Ovary (tissue), 9 donors: Measurements from ENCODE around the gene ESRRG. TPM values are rescaled to one million over a fixed set of nuclear protein-coding genes. Genes with fewer than 3 reads are reported as not detected.

Source experiments
- DNase-seq, 5 donors: peaks; one replicate each; pipeline ENCODE4 v3.0.0-alpha.2; 2019 to 2020
- H3K27ac ChIP-seq, 2 donors: fragments of 200-600 bp; one replicate each; pipeline versions ENCODE4 v1.5.1 to v1.8.0; 2019 to 2022
- H3K27me3 ChIP-seq: fragments of 200-600 bp; one replicate; pipeline ENCODE4 v1.8.0; 2022
- H3K36me3 ChIP-seq: fragments of 200-600 bp; sonication (generic); one replicate; pipeline ENCODE4 v1.5.1; 2019
- H3K4me1 ChIP-seq: one replicate; pipeline ENCODE4 v1.8.1; 2013; ENCODE audit warnings: mild to moderate bottlenecking, moderate library complexity; ENCODE audit not compliant: insufficient read depth
- H3K4me3 ChIP-seq: fragments of 200-600 bp; sonication (generic); one replicate; pipeline ENCODE4 v1.5.1; 2017
- H3K9me3 ChIP-seq, 2 donors: fragments of 200-600 bp in 1 of 2; sonication (generic) in 1 of 2; one replicate each; pipeline versions ENCODE4 v1.5.1 to v1.8.1; 2013 to 2019; ENCODE audit warnings: mild to moderate bottlenecking in 1 of 2, moderate library complexity in 1 of 2
- CTCF ChIP-seq, 3 donors: fragments of 450-650 bp in 2 of 3; fragments of 200-600 bp in 1 of 3; IDR thresholded peaks; one replicate each; pipeline versions ENCODE4 v1.5.1 to v1.8.0; 2016 to 2022; ENCODE audit warnings: antibody characterized with exemption in 3 of 3, mild to moderate bottlenecking in 1 of 3
- EP300 ChIP-seq: sonication (generic); formaldehyde crosslinking; IDR thresholded peaks from one replicate; pipeline ENCODE4 v1.6.1; 2017; ENCODE audit warnings: antibody characterized with exemption
- POLR2A ChIP-seq: fragments of 450-650 bp; IDR thresholded peaks from one replicate; pipeline ENCODE4 v1.6.1; 2017; ENCODE audit warnings: antibody characterized with exemption, mild to moderate bottlenecking, moderate library complexity
- WGBS, 3 donors: extraction: QIAGEN DNeasy Blood & Tissue Kit in 1 of 3; methylation state at CpG; one replicate each; pipeline versions ENCODE4 v1.1.5 to v1.1.7; 2013 to 2017; 5-methylcytosine and 5-hydroxymethylcytosine counted together
- intact Hi-C, 4 donors: fragments of 100-400 bp; cut with DNase I; formaldehyde crosslinking; loops; one replicate each; pipeline versions ENCODE4 v1.11.0 to v1.15.1; 2022 to 2023
- polyA plus RNA-seq, 2 donors: library from polyadenylated mRNA; stranded (reverse); fragments of 200-250 nt in 1 of 2; fragments of 350-450 nt in 1 of 2; fragmentation: Illumina TruSeq in 1 of 2; extraction: RNeasy Lipid Tissue Mini Kit (QIAGEN cat#74804) in 1 of 2; gene quantifications; one replicate each; pipeline ENCODE4 v1.2.3, GENCODE V29; 2013 to 2014
- total RNA-seq, 7 donors: library from RNA; depleted of rRNA in 2 of 7; stranded (reverse); fragments of >200 nt in 2 of 7; fragmentation: NEBNext Ultra II Directional in 3 of 7; extraction: Animal tissue kit (Norgen Biotek cat#: 25700) in 3 of 7; gene quantifications; one replicate each; pipeline versions ENCODE4 v1.1.0 to v1.2.4, GENCODE V29; 2016 to 2023
- donor health status: DM: no; HTN: no; CAD: no; lungs with moderate emphysema.
- donor health status: DM: no; HTN: no; CAD: no.
- donor health status: Bipolar disorder and iron deficiency.
- donor health status: DM: yes; HTN: yes; CAD: no.
- donor health status: DM: no; HTN: no; CAD: no.
- donor health status: DM: yes; HTN: yes; CAD: no.

ESRRG gene
- total and polyA plus RNA-seq, 9 donors = 0.07 to 3.2 (median 1.2) TPM

GRCh38 chr1:216535751-216536150 is 187.5 kb downstream of the ESRRG start:
- 80 to 85% (median 82%) methylated on average over 2 of the region's 2 CpGs for WGBS, 3 donors

GRCh38 chr1:216535059-216535458 is 188.2 kb downstream of the ESRRG start:
- intact Hi-C loops = no loop called here
- no peak for DNase-seq
- Histone ChIP-seq H3K27ac (no peak overlapping the region), H3K4me3 (no peak overlapping the region), H3K36me3 (no peaks in the 10 kb centered on the region), H3K4me1 (no peaks in the 10 kb centered on the region), H3K9me3 (no peaks in the 10 kb centered on the region), H3K27me3 (no peaks in the 10 kb centered on the region)
- 48 to 71% (median 59%) methylated on average over 1 of the region's 1 CpG for WGBS, 3 donors
- TF ChIP-seq EP300 (no peak), POLR2A (no peak), CTCF (IDR thresholded peaks at IDR 0.05) (no peak)

More at GRCh38 chr1:216535751-216536150, 187.5 kb downstream of the ESRRG start:
- no peak overlapping the region for H3K4me3 ChIP-seq
- H3K36me3 ChIP-seq = no peaks in the 10 kb centered on the region
- H3K9me3 ChIP-seq = no peaks in the 10 kb centered on the region
- H3K27me3 ChIP-seq = no peaks in the 10 kb centered on the region
- no peak overlapping the region for H3K27ac ChIP-seq
- H3K4me1 ChIP-seq = no peaks in the 10 kb centered on the region
- intact Hi-C loops = no loop called here
- no peak for DNase-seq
- no peak for TF ChIP-seq CTCF (IDR thresholded peaks at IDR 0.05)
- no peak for TF ChIP-seq EP300
- TF ChIP-seq POLR2A = no peak

- no peaks in the 10 kb centered on the region for H3K27me3 ChIP-seq
- no peaks in the 10 kb centered on the region for H3K36me3 ChIP-seq
- DNase-seq = no peak
- TF ChIP-seq POLR2A = no peak
- no peak for TF ChIP-seq EP300
- TF ChIP-seq CTCF (IDR thresholded peaks at IDR 0.05) = no peak
- WGBS, 3 donors = 82 to 83% (median 83%) methylated on average over 4 of the region's 4 CpGs
- no peak overlapping the region for H3K4me3 ChIP-seq
- intact Hi-C loops = no loop called here
- no peaks in the 10 kb centered on the region for H3K9me3 ChIP-seq
- H3K4me1 ChIP-seq = no peaks in the 10 kb centered on the region
- H3K27ac ChIP-seq = no peak overlapping the region
Measured at GRCh38 chr1:216533776-216534175, 189.5 kb downstream of the ESRRG start.

- Histone ChIP-seq H3K4me1 (no peaks in the 10 kb centered on the region), H3K9me3 (no peaks in the 10 kb centered on the region), H3K36me3 (no peaks in the 10 kb centered on the region), H3K27ac (no peak overlapping the region), H3K4me3 (no peak overlapping the region), H3K27me3 (no peaks in the 10 kb centered on the region)
- intact Hi-C loops = no loop called here
- TF ChIP-seq POLR2A = no peak
- no peak for TF ChIP-seq CTCF (IDR thresholded peaks at IDR 0.05)
- no peak for TF ChIP-seq EP300
- WGBS, 3 donors = 92 to 96% (median 93%) methylated on average over 9 of the region's 9 CpGs
- DNase-seq = no peak
Measured at GRCh38 chr1:216532251-216532798, 190.9 kb downstream of the ESRRG start.
